Motor neuron (in vitro differentiated cells): Measurements from ENCODE around the gene CCDC141. TPM values are rescaled to one million over a fixed set of nuclear protein-coding genes. Genes with fewer than 3 reads are reported as not detected.

Experiments used
- ATAC-seq, 8 experiments: fragments of 200-7000 bp; cut with Tn5 transposase; replicated peaks in 6 of 8; 2 replicates each; pipeline ENCODE4 v1.8.0; 2021; ENCODE audit warnings: mild to moderate bottlenecking in 8 of 8, moderate library complexity in 8 of 8
- H3K27ac ChIP-seq, 2 donors: fragments of 250-450 bp; sonication (Bioruptor Pico); 2 replicates each; pipeline ENCODE4 v1.9.0; 2021; ENCODE audit warnings: antibody characterized with exemption in 2 of 2, mild to moderate bottlenecking in 2 of 2, moderate library complexity in 1 of 2
- H3K4me1 ChIP-seq, 2 donors: fragments of 250-450 bp; sonication (Bioruptor Pico); replicated peaks in 1 of 2; 2 replicates each; pipeline ENCODE4 v1.6.1; 2021; ENCODE audit warnings: antibody characterized with exemption in 2 of 2, mild to moderate bottlenecking in 2 of 2, moderate library complexity in 1 of 2
- H3K4me3 ChIP-seq, 5 donors: fragments of 250-450 bp; sonication (Bioruptor Pico); 2 replicates each; pipeline ENCODE4 v1.9.0; 2021; ENCODE audit warnings: antibody characterized with exemption in 5 of 5, mild to moderate bottlenecking in 5 of 5, moderate library complexity in 4 of 5
- WGBS, 10 experiments: fragments of 450-650 bp; shearing (Covaris generic); methylation state at CpG; one replicate each; pipeline ENCODE4 v1.0.0; 2022; 5-methylcytosine and 5-hydroxymethylcytosine counted together
- in situ Hi-C, 9 experiments: fragments of 400-800 bp; cut with MboI; loops; one replicate each; pipeline ENCODE4 v1.15.0; 2021; ENCODE audit warnings: low sequenced_read_pairs in 9 of 9, low pct_unique_long_range_greater_than_20kb in 2 of 9; ENCODE audit not compliant: unreplicated experiment in 9 of 9
- total RNA-seq, 8 experiments: library from RNA; unstranded; fragments of 300-600 nt; gene quantifications; 2 replicates each; pipeline versions ENCODE4 v1.2.3 to v1.2.4, GENCODE V29; 2022

Gene CCDC141
- total RNA-seq, 8 experiments from 2014 or later = under 0.01 to 0.38 (median 0.17) TPM; not detected in 2

DNA sequence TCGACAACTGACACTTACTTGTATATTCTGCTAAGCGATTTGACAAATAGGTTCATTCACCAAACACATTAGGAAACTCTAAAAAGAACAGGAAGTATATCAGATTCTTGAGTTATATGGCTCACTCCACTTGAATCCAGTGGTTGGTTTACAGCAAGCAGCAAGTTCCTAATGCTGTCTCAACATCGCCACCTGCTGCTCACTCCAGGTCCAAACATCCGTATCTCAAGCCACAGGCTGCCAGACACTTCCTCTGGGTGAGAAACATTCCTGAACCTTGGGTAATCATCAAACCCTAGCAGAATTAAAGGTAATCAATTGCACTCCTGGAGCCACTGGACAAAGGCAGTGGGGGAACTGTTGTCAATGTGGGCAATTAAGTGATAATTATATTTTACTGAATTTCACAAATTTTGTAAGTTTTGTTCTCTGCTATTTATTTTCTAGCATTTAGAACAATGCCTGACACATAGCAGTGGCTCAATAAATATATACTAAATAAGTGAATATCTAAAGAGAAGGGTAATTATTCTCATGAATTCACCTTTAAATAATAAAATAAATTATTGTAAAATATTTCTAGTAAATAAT is 135.6 kb downstream of the CCDC141 start:
- in situ Hi-C loops = loop anchor here in 2 of 9 experiments (25.0 kb wide), 2 partner anchors 98 to 223 kb away; no protein-coding TSS in a partner anchor

DNA sequence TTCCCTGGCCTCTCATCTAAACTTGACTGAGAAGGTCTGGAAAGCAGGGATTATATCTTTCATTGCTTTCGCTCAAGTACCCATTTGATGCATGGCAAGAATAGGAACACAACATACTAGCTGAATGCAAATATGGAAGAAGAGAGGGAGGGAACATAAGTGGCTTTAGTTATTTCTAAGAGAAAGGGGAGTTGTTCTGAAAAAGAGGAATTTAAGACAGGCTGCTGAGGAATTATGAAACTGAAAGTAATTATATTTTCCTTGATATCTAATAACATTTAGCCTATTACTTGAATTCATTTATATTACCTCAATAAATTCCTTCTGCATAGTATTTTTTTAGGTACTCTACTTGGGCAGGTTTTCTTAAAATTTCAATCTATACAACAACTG is 136.9 kb downstream of the CCDC141 start:
- ATAC-seq = no peak
- 83 to 100% (median 95%) methylated on average over 1 of the region's 1 CpG; no CpG with 5 or more reads in 4 of the 10 experiments for WGBS, 10 experiments
- Histone ChIP-seq H3K4me3 (no peak overlapping the region), H3K27ac (no peak overlapping the region), H3K4me1 (peaks cover 4 to 19% of the 10 kb centered on the region in 2 donors)
- in situ Hi-C loops = loop anchor here in 2 of 9 experiments (25.0 kb wide), 2 partner anchors 99 to 224 kb away; no protein-coding TSS in a partner anchor

More for the DNA sequence above, 135.6 kb downstream of the CCDC141 start:
- no peak overlapping the region for H3K27ac ChIP-seq
- ATAC-seq = peak; percentile 45 to 94 (median 74)
- H3K4me1 ChIP-seq = peaks cover 4 to 19% of the 10 kb centered on the region in 2 donors
- H3K4me3 ChIP-seq = no peak overlapping the region
- 11 to 88% (median 36%) methylated on average over 1 to 4 of the region's 4 CpGs; no CpG with 5 or more reads in 1 of the 10 experiments for WGBS, 10 experiments

- H3K27ac ChIP-seq = no peak overlapping the region
- in situ Hi-C loops = loop anchor here in 2 of 9 experiments (25.0 kb wide), 2 partner anchors 100 to 225 kb away; no protein-coding TSS in a partner anchor
- peaks cover 4 to 19% of the 10 kb centered on the region in 2 donors for H3K4me1 ChIP-seq
- no peak overlapping the region for H3K4me3 ChIP-seq
- ATAC-seq = peak in 1 of 8 experiments; percentile 44
- WGBS, 10 experiments = 20 to 92% (median 77%) methylated on average over 1 to 2 of the region's 2 CpGs; no CpG with 5 or more reads in 1 of the 10 experiments
These were observed 137.4 kb downstream of the CCDC141 start for GRCh38 chr2:178912416-178913048.

- Histone ChIP-seq H3K4me3 (no peak overlapping the region), H3K4me1 (peaks cover 4 to 13% of the 10 kb centered on the region in 2 donors), H3K27ac (no peak overlapping the region)
- in situ Hi-C loops = loop anchor here in 2 of 9 experiments (25.0 kb wide), 2 partner anchors 101 to 226 kb away; no protein-coding TSS in a partner anchor
- 23 to 78% (median 50%) methylated on average over 1 to 2 of the region's 2 CpGs; no CpG with 5 or more reads in 1 of the 10 experiments for WGBS, 10 experiments
- peak in 3 of 8 experiments; percentile 69 to 77 (median 76) for ATAC-seq
These were observed 138.9 kb downstream of the CCDC141 start for GRCh38 chr2:178911039-178911438.

GRCh38 chr2:178910005-178910404 is 139.9 kb downstream of the CCDC141 start:
- no peak overlapping the region for H3K4me3 ChIP-seq
- WGBS, 10 experiments = 44 to 85% (median 72%) methylated on average over 2 to 5 of the region's 5 CpGs
- in situ Hi-C loops = loop anchor here in 2 of 9 experiments (25.0 kb wide), 2 partner anchors 102 to 227 kb away; no protein-coding TSS in a partner anchor
- H3K27ac ChIP-seq = no peak overlapping the region
- H3K4me1 ChIP-seq = peaks cover 0 to 5% of the 10 kb centered on the region in 2 donors
- ATAC-seq = no peak

DNA sequence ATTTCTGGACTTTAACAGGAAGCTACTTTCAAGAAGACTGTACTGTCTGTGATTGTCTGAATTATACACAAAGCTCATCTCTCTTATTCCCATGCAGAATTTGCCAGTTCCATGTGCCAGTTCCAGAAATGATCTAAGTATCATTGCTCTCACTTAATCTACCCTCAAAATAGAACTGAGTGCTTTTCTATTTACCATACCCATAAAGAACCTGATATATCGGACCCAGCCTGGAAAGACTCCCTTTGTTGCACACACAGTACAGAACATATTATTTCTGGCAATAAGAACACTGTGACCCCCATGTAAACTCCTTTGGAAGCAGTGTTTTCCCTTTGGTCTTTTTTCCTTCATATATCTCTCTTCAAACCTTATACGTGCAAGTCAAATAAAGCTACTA is 140.4 kb downstream of the CCDC141 start:
- Histone ChIP-seq H3K4me3 (no peak overlapping the region), H3K4me1 (peaks cover 0 to 5% of the 10 kb centered on the region in 2 donors), H3K27ac (no peak overlapping the region)
- in situ Hi-C loops = loop anchor here in 2 of 9 experiments (25.0 kb wide), 2 partner anchors 103 to 228 kb away; no protein-coding TSS in a partner anchor
- 43 to 100% (median 92%) methylated on average over 2 of the region's 2 CpGs; no CpG with 5 or more reads in 2 of the 10 experiments for WGBS, 10 experiments
- no peak for ATAC-seq

GRCh38 chr2:178908810-178909209 is 141.1 kb downstream of the CCDC141 start:
- no peak overlapping the region for H3K4me3 ChIP-seq
- in situ Hi-C loops = loop anchor here in 2 of 9 experiments (25.0 kb wide), 2 partner anchors 103 to 228 kb away; no protein-coding TSS in a partner anchor
- no peak for ATAC-seq
- H3K4me1 ChIP-seq = peaks cover 0 to 5% of the 10 kb centered on the region in 2 donors
- no peak overlapping the region for H3K27ac ChIP-seq

DNA sequence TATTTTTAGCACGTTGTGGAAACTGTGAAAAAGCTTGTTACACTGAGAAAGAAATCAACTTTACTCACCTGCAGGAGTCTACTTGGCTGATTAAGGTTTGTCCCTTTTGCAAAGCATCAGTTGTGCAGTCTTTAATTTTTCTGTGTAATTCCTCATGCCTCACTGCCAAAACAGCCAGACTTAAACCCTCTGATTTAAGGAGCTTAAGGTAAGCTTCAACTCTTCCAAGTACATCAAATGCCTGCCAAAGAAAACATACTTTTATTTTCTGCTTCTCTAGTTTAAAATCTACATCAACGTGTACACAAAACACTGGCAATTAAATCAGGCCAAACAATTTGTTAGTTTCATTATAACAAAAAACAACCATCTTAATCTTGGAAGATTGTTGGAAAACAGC is 144.7 kb downstream of the CCDC141 start:
- Histone ChIP-seq H3K4me3 (no peak overlapping the region), H3K27ac (no peak overlapping the region), H3K4me1 (no peaks in the 10 kb centered on the region)
- in situ Hi-C loops = loop anchor here in 2 of 9 experiments (25.0 kb wide), 2 partner anchors 107 to 232 kb away; no protein-coding TSS in a partner anchor
- 0 to 86% (median 53%) methylated on average over 1 to 2 of the region's 2 CpGs for WGBS, 10 experiments
- no peak for ATAC-seq

DNA sequence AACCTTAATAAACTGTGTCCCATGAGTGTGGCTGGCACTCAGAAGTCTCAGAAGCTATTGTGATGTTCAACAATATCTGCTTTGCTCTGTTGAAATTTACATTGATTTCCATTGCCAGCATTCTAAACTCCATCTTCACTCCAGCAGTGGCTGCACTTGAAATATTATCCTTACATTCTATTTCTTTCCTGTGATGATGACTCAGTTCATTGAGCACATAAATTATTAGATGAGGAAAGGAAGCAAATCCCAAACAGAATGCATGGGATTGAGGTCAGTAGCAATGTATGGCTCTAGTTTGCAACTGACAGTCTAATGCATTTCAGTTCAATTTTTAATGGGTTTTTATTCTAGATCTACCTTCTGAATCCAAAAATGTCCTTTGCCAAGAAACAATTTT is 150.3 kb downstream of the CCDC141 start:
- in situ Hi-C loops = loop anchor here in 2 of 9 experiments (25.0 kb wide), 2 partner anchors 113 to 238 kb away; no protein-coding TSS in a partner anchor
- peak in 5 of 8 experiments; percentile 64 to 89 (median 74) for ATAC-seq
- Histone ChIP-seq H3K4me3 (no peak overlapping the region), H3K27ac (no peak overlapping the region), H3K4me1 (no peaks in the 10 kb centered on the region)

GRCh38 chr2:178895872-178896271 is 154.1 kb downstream of the CCDC141 start:
- 0 to 79% (median 22%) methylated on average over 1 to 2 of the region's 2 CpGs; no CpG with 5 or more reads in 5 of the 10 experiments for WGBS, 10 experiments
- in situ Hi-C loops = loop anchor here in 1 of 9 experiments (25.0 kb wide), 1 partner anchor 241 kb away; no protein-coding TSS in a partner anchor
- H3K27ac ChIP-seq = no peak overlapping the region
- H3K4me1 ChIP-seq = peaks cover 21 to 24% of the 10 kb centered on the region in 2 donors
- H3K4me3 ChIP-seq = no peak overlapping the region
- no peak for ATAC-seq

DNA sequence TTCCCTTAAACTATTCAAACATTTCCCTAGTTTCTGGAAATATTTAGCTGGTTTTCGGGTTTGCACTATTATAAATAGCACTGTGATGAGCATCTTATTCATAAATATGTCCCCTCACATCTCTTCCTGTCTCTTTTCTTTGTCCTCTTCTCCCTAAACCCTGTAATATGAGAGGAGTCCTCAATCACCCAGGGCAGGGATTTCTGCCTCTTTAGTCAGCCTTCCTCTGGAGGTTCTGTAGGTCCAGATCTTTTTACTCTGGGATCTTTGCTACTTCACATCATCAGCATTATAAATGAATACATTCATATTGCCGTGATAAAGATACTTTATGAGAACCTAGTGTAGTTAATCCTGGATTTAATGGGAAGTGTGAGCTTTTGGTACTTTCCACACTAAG is 154.8 kb downstream of the CCDC141 start:
- H3K4me1 ChIP-seq = peaks cover 21 to 24% of the 10 kb centered on the region in 2 donors
- H3K4me3 ChIP-seq = no peak overlapping the region
- 0 to 89% (median 80%) methylated on average over 1 to 2 of the region's 2 CpGs for WGBS, 10 experiments
- no peak for ATAC-seq
- H3K27ac ChIP-seq = no peak overlapping the region
- in situ Hi-C loops = loop anchor here in 1 of 9 experiments (25.0 kb wide), 1 partner anchor 242 kb away; no protein-coding TSS in a partner anchor

DNA sequence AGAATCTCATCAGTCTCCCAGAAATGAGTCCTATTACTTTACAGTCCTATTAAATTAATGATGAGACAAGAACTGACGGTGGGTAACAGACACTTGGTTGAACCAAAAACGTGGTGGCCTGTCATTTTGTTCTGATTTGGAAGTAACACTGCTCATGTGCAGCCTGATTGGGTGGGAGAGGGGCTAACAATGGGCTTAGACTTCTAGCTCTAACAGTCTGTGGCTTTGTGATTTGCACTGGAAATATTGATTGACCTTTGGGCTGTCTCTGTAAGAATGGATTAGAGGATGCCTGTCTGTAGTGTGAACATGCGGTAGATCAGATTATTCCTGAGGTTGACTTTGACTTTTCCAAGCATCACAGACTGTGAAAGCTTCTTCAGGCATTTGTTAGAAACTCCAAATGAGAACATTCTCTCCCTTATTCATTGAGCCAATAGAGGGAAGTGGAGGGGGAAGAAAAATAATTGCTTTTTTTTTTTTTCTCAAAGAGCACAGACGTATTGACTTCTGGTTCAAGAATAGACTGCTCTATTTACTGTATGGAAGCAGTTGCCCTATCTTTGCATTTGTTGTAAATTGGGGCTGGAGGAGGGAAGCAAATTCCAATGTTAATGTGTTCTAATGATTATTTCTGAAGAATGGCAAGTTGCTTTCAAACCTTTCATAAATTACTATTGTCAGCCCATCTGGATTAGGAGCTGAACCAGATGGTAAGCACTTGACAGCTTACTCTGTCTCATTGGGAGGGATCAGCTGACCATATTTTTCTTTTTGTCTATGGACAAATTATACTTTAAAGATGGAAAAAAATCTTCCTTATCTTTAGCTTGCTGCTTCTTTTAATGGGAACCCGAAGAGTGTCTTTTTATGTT is 156.9 kb downstream of the CCDC141 start:
- H3K27ac ChIP-seq = no peak overlapping the region
- in situ Hi-C loops = loop anchor here in 1 of 9 experiments (25.0 kb wide), 1 partner anchor 244 kb away; no protein-coding TSS in a partner anchor
- ATAC-seq = peak in 6 of 8 experiments; percentile 53 to 84 (median 62)
- H3K4me3 ChIP-seq = no peak overlapping the region
- 30 to 76% (median 47%) methylated on average over 2 to 5 of the region's 5 CpGs; no CpG with 5 or more reads in 1 of the 10 experiments for WGBS, 10 experiments
- peaks cover 21 to 24% of the 10 kb centered on the region in 2 donors for H3K4me1 ChIP-seq
